Keratinocyte (primary cell): ENCODE results near the gene CENPT.

Experiments used
- CTCF ChIP-seq, 3 experiments: IDR thresholded peaks in 1 of 3; conservative IDR thresholded peaks in 1 of 3; optimal IDR thresholded peaks in 1 of 3; 2 replicates in 2 of 3; 3 replicates in 1 of 3; pipeline versions ENCODE3 to v1.5.1; 2011; ENCODE audit warnings: low read length in 3 of 3, mild to moderate bottlenecking in 3 of 3, moderate library complexity in 2 of 3, control low read depth in 1 of 3, inconsistent platforms in 1 of 3; ENCODE audit not compliant: insufficient read depth in 2 of 3; ENCODE audit errors: extremely low read depth in 1 of 3
- EZH2 ChIP-seq: IDR thresholded peaks from one replicate; pipeline ENCODE4 v1.6.1; 2012; ENCODE audit warnings: inconsistent platforms, mild to moderate bottlenecking, low read length, moderate library complexity

GRCh38 chr16:67782567-67783352, 64.7 kb downstream of the CENPT start:
- TF ChIP-seq CTCF (optimal IDR thresholded peaks at IDR 0.05 in 1 of 3, IDR thresholded peaks at IDR 0.05 in 1 of 3, conservative IDR thresholded peaks at IDR 0.05 in 1 of 3; ENCODE audit: extremely low read depth in 1 of 3, insufficient read depth in 2 of 3, low read length in 3 of 3) (no peak), EZH2 (no peak)
